GM20000 (cell line): ENCODE measurements around the gene CRY2.

Source experiments
- DNase-seq: peaks from one replicate; pipeline ENCODE4 v3.0.0; 2012; ENCODE audit warnings: low spot score
- TF ChIP-seq, protein P1 (sequence below): IDR thresholded peaks from 2 replicates; pipeline ENCODE4 v1.5.1; 2012; ENCODE audit warnings: mild to moderate bottlenecking, control low read depth; ENCODE audit errors: extremely low read depth, missing control alignments

Gene CRY2

DNA sequence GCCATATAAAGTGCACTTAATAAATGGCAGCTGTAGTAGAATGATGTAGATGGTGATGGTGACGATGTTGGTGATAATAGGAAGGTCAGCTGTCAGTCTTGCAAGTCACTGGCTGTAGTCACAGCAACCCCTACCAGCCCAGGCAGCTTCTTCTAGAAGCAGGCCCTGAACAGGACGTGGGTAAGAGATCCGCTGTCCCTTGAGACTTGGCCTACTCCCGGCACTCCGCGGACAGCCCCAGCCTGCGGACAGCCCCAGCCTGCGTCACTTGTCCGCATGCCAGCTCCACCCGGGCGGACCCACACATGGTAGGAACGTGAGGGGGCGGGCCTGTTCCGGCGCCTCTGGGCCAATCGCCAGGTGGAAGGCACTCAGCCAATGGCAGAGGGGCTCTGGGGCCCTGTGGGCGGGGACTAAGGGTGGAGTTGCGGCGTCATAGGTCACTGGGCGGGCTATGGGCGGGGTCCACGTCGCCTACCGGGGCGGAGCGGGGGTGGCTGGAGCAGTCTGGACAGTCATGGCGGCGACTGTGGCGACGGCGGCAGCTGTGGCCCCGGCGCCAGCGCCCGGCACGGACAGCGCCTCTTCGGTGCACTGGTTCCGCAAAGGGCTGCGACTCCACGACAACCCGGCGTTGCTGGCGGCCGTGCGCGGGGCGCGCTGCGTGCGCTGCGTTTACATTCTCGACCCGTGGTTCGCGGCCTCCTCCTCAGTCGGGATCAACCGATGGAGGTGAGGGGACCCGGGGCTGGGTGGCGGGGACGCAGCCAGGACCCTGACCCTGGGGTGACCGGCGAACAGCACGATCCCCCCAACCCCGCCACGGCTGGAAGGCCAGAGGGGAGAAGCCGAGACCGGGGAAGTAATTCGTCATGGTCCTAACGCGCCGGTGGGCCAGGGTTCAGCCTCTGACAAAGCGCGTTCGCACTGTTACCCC, at the start of gene CRY2:
CRY2 (plus strand) TSS at position 502 of the 937 bp plus-strand sequence; CDS start at position 518, 16 bp downstream.
- peak; percentile 98 for DNase-seq

GRCh38 chr11:45798793-45799441, 48.4 kb upstream of the CRY2 start:
- DNase-seq, result peak; percentile 11
- TF ChIP-seq, protein P1, sequence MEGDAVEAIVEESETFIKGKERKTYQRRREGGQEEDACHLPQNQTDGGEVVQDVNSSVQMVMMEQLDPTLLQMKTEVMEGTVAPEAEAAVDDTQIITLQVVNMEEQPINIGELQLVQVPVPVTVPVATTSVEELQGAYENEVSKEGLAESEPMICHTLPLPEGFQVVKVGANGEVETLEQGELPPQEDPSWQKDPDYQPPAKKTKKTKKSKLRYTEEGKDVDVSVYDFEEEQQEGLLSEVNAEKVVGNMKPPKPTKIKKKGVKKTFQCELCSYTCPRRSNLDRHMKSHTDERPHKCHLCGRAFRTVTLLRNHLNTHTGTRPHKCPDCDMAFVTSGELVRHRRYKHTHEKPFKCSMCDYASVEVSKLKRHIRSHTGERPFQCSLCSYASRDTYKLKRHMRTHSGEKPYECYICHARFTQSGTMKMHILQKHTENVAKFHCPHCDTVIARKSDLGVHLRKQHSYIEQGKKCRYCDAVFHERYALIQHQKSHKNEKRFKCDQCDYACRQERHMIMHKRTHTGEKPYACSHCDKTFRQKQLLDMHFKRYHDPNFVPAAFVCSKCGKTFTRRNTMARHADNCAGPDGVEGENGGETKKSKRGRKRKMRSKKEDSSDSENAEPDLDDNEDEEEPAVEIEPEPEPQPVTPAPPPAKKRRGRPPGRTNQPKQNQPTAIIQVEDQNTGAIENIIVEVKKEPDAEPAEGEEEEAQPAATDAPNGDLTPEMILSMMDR, result no peak

More for the DNA sequence above, at the start of gene CRY2:
- TF ChIP-seq, protein P1, result no peak

DNA sequence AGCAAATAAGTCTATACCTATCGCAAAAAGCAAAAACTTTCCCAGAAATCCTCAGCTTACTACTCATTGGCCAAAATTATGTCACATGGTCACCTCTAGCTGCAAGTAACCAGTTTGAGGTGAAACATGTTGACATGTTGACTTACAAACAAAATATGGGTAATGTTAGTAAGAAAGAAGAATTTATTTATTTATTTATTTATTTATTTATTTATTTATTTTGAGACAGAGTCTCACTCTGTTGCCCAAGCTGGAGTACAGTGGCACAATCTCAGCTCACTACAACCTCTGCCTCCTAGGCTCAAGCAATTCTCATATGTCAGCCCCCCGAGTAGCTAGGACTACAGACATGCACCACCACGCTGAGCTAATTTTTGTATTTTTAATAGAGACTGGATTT, 47.7 kb upstream of the CRY2 start:
- TF ChIP-seq, protein P1, result no peak
- DNase-seq, result no peak

GRCh38 chr11:45800261-45800660, 47.0 kb upstream of the CRY2 start:
- TF ChIP-seq, protein P1, result no peak
- no peak for DNase-seq

GRCh38 chr11:45801723-45802315, 45.5 kb upstream of the CRY2 start:
- DNase-seq, result peak; percentile 12
- TF ChIP-seq, protein P1, result no peak

DNA sequence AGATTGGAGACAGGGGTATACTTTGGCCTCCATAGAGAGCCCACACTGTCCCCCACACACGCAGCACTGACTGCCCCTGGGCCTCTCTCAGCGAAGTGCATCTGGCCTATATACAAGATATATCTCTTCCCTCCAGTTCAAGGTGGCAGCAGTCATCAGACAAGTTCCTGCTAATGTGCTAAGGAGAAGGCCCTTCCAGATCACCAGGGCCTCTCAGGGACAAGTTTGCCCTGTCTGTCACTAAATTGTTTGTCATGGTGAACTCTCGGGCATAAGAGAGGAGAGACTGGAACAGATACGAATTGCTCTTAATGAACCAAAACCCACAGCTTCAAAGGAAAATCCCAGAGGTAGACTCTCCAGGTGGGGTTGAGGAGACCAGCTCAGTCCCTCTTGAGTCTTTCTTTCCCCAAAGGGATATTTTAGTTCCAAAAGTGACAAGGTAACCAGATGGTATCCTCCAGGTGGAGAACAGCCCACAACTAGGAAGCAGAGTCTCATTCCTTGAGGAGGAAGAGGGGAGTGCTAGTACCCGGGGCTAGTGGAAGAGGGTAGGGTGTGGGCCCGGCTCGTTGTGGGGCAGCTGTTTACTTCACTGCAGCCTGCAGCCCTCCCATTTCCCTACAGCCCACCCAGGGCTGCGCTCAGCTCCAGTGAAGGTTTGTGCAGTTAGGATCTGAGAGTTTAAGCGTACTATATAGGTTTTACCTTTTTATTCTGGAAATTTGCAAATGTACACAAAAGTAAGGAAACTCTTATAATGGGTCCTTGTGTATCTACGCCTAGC, 44.6 kb upstream of the CRY2 start:
- DNase-seq, result peak; percentile 5
- TF ChIP-seq, protein P1, result no peak
